ENCODE results near the gene SLC12A5. TPM values are rescaled to one million over a fixed set of nuclear protein-coding genes. Genes with fewer than 3 reads are reported as not detected.

Gene SLC12A5
- total RNA-seq, 1 donor from 2014 or later, result not detected

- no peak overlapping the region for H3K4me3 ChIP-seq (ENCODE audit: low read depth, low read length)
- no peaks in the 10 kb centered on the region for H3K27me3 ChIP-seq (ENCODE audit: control insufficient read depth, insufficient read depth, low read length)
- peak; percentile 10 for DNase-seq (ENCODE audit: low read depth)
- TF ChIP-seq CTCF (IDR thresholded peaks at IDR 0.05; ENCODE audit: insufficient read depth, low read length, severe bottlenecking), result no peak
- no peaks in the 10 kb centered on the region for H3K36me3 ChIP-seq (ENCODE audit: control insufficient read depth, insufficient read depth, low read length)
- FAIRE-seq, result no peak
Measured at GRCh38 chr20:46040902-46041535, 12.0 kb downstream of the SLC12A5 start.

GRCh38 chr20:46043556-46043955 lies 14.5 kb downstream of the SLC12A5 start:
- Histone ChIP-seq H3K36me3 (ENCODE audit: control insufficient read depth, insufficient read depth, low read length) (no peaks in the 10 kb centered on the region), H3K27me3 (ENCODE audit: control insufficient read depth, insufficient read depth, low read length) (no peaks in the 10 kb centered on the region), H3K4me3 (ENCODE audit: low read depth, low read length) (no peak overlapping the region)
- no peak for DNase-seq (ENCODE audit: low read depth)
- no peak for FAIRE-seq
- TF ChIP-seq CTCF (IDR thresholded peaks at IDR 0.05; ENCODE audit: insufficient read depth, low read length, severe bottlenecking), result no peak

- H3K27me3 ChIP-seq (ENCODE audit: control insufficient read depth, insufficient read depth, low read length), result peaks cover 3% of the 10 kb centered on the region
- FAIRE-seq (no peak), DNase-seq (ENCODE audit: low read depth) (no peak)
- no peaks in the 10 kb centered on the region for H3K36me3 ChIP-seq (ENCODE audit: control insufficient read depth, insufficient read depth, low read length)
- TF ChIP-seq CTCF (IDR thresholded peaks at IDR 0.05; ENCODE audit: insufficient read depth, low read length, severe bottlenecking), result no peak
- no peak overlapping the region for H3K4me3 ChIP-seq (ENCODE audit: low read depth, low read length)
Measured at GRCh38 chr20:46044896-46045295, 15.9 kb downstream of the SLC12A5 start.

- FAIRE-seq (no peak), DNase-seq (ENCODE audit: low read depth) (no peak)
- no peak for TF ChIP-seq CTCF (IDR thresholded peaks at IDR 0.05; ENCODE audit: insufficient read depth, low read length, severe bottlenecking)
- Histone ChIP-seq H3K36me3 (ENCODE audit: control insufficient read depth, insufficient read depth, low read length) (no peaks in the 10 kb centered on the region), H3K4me3 (ENCODE audit: low read depth, low read length) (no peak overlapping the region), H3K27me3 (ENCODE audit: control insufficient read depth, insufficient read depth, low read length) (peaks cover 3% of the 10 kb centered on the region)
Measured at GRCh38 chr20:46046588-46047310, 17.7 kb downstream of the SLC12A5 start.

GRCh38 chr20:46047821-46048220 lies 18.8 kb downstream of the SLC12A5 start:
- FAIRE-seq, result no peak
- no peak for TF ChIP-seq CTCF (IDR thresholded peaks at IDR 0.05; ENCODE audit: insufficient read depth, low read length, severe bottlenecking)
- H3K27me3 ChIP-seq (ENCODE audit: control insufficient read depth, insufficient read depth, low read length), result peaks cover 3% of the 10 kb centered on the region

More at GRCh38 chr20:46047821-46048220, 18.8 kb downstream of the SLC12A5 start:
- Histone ChIP-seq H3K36me3 (ENCODE audit: control insufficient read depth, insufficient read depth, low read length) (no peaks in the 10 kb centered on the region), H3K4me3 (ENCODE audit: low read depth, low read length) (no peak overlapping the region)
- no peak for DNase-seq (ENCODE audit: low read depth)

Measured in bronchial epithelial cell (primary cell).